Activated T-cell treated with anti-CD3 and anti-CD28 coated beads, Interleukin-2, amount 50 U/mL, for 24 hours (primary cell): Measurements from ENCODE around the gene ITGB8.

Source experiments
- DNase-seq: peaks from one replicate; pipeline ENCODE4 v3.0.0-alpha.2; 2020
- H3K27ac Mint-ChIP-seq: 2 replicates; pipeline ENCODE4 v1.8.0; 2020; ENCODE audit warnings: mild to moderate bottlenecking, mixed read lengths
- H3K27me3 Mint-ChIP-seq: 2 replicates; pipeline ENCODE4 v1.8.0; 2020; ENCODE audit warnings: mixed read lengths
- H3K36me3 Mint-ChIP-seq: 2 replicates; pipeline ENCODE4 v1.8.0; 2020; ENCODE audit warnings: low read depth, mixed read lengths
- H3K4me1 Mint-ChIP-seq: 2 replicates; pipeline ENCODE4 v1.8.0; 2020; ENCODE audit warnings: low read depth, mixed read lengths
- H3K4me3 Mint-ChIP-seq: 2 replicates; pipeline ENCODE4 v1.8.0; 2020; ENCODE audit warnings: mild to moderate bottlenecking, moderate library complexity, mixed read lengths
- H3K9me3 Mint-ChIP-seq: 2 replicates; pipeline ENCODE4 v1.8.0; 2020; ENCODE audit warnings: mixed read lengths

Gene ITGB8

DNA sequence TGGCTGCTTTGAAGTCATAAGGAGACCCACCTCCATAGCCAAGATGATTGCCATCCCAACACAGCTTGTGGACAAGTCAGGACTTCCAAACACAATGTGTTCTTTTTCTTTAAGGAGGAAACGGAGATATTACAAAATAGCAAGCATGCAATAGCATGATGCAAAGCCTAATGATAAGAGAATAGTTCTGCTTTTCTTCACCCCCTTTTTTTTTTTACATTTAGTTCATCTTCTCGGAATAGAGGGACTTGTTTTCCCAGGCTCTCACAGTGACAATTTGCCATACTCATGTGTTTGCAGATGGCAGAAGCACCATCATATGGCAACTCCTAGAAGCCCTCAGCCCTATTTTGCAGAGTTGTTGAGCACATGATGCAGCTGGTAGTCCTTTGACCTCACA is 119.8 kb downstream of the ITGB8 start:
- Mint-ChIP-seq H3K4me1 (no peaks in the 10 kb centered on the region), H3K4me3 (no peak overlapping the region), H3K27me3 (no peaks in the 10 kb centered on the region), H3K9me3 (no peaks in the 10 kb centered on the region), H3K27ac (no peak overlapping the region), H3K36me3 (no peaks in the 10 kb centered on the region)
- no peak for DNase-seq

DNA sequence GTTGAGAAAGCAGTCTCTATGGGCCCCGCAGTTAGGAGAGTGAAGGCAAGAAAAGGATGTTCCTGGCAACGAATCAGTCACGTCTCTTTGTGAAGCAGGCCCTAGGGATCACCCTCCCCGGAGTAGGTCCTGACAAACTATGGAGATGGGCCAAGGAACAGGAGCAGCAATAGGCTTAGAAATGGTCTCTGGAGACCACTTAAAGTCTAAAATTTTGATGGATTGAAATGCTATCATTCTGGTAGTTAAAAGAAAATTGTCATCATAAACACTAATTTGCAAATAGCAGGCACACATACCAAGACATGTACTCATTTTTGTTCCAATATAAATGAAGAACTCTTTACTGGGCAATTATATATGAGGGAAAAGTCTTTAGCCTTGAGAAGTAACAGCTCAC is 123.5 kb downstream of the ITGB8 start:
- H3K27me3 Mint-ChIP-seq, result no peaks in the 10 kb centered on the region

GRCh38 chr7:20456701-20457100 is 126.0 kb downstream of the ITGB8 start:
- Mint-ChIP-seq H3K27me3 (no peaks in the 10 kb centered on the region), H3K4me3 (no peak overlapping the region), H3K36me3 (no peaks in the 10 kb centered on the region), H3K4me1 (no peaks in the 10 kb centered on the region), H3K27ac (no peak overlapping the region), H3K9me3 (no peaks in the 10 kb centered on the region)
- no peak for DNase-seq

More for the DNA sequence above, 123.5 kb downstream of the ITGB8 start:
- no peaks in the 10 kb centered on the region for H3K9me3 Mint-ChIP-seq
- no peaks in the 10 kb centered on the region for H3K36me3 Mint-ChIP-seq
- no peak for DNase-seq
- no peaks in the 10 kb centered on the region for H3K4me1 Mint-ChIP-seq
- H3K27ac Mint-ChIP-seq, result no peak overlapping the region
- no peak overlapping the region for H3K4me3 Mint-ChIP-seq

DNA sequence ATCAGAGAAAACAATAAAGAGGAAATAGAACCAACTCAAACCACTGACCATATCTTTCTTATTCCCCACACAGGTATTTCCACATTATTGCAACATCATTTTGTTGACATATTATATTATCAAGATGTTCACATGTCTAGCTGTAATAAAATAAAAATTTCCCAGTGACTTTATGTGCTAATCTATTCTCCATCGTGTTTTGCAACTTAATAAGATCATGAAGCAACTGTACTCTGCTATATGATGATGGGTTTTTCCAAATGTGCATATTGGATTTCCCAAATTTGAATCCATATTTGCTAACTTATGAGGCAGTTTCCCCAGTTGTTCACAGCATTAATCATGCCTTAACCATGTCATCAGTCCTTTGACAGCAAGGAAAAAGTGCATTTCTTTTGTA is 127.8 kb downstream of the ITGB8 start:
- Mint-ChIP-seq H3K9me3 (no peaks in the 10 kb centered on the region), H3K4me3 (no peak overlapping the region), H3K27ac (no peak overlapping the region), H3K27me3 (no peaks in the 10 kb centered on the region), H3K36me3 (no peaks in the 10 kb centered on the region), H3K4me1 (no peaks in the 10 kb centered on the region)
- no peak for DNase-seq

- Mint-ChIP-seq H3K27ac (no peak overlapping the region), H3K36me3 (no peaks in the 10 kb centered on the region), H3K4me1 (no peaks in the 10 kb centered on the region), H3K27me3 (no peaks in the 10 kb centered on the region), H3K4me3 (no peak overlapping the region), H3K9me3 (no peaks in the 10 kb centered on the region)
- no peak for DNase-seq
Measured at GRCh38 chr7:20459419-20459818, 128.7 kb downstream of the ITGB8 start.

- Mint-ChIP-seq H3K27me3 (no peaks in the 10 kb centered on the region), H3K4me3 (no peak overlapping the region)
Measured at GRCh38 chr7:20464891-20465290, 134.2 kb downstream of the ITGB8 start.

More at GRCh38 chr7:20464891-20465290, 134.2 kb downstream of the ITGB8 start:
- Mint-ChIP-seq H3K4me1 (no peaks in the 10 kb centered on the region), H3K36me3 (no peaks in the 10 kb centered on the region), H3K27ac (no peak overlapping the region), H3K9me3 (no peaks in the 10 kb centered on the region)
- DNase-seq, result no peak
